Measurements from ENCODE around the gene STAM.

The STAM gene

DNA sequence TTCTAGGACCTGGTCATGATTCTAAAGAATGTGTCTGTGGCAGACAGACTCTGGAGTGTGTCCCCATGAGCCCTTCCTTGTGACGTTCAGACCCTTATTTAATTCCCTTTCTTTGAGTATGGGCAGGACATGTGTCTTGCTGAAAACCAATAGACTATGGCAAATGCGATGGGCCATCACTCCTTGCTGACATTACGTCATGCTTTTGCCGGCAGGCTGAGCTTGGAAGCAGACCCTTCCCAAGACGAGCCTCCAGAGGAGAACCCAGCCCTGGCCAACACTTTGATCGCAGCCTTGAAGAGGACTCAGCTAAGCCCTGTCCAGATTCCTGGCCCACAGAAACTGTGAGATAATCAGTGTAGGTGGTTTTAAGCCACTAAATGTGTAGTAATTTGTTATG lies 89.7 kb downstream of the STAM start:
- no peak for DNase-seq

GRCh38 chr10:17734432-17735080 lies 90.6 kb downstream of the STAM start:
- DNase-seq: no peak

DNA sequence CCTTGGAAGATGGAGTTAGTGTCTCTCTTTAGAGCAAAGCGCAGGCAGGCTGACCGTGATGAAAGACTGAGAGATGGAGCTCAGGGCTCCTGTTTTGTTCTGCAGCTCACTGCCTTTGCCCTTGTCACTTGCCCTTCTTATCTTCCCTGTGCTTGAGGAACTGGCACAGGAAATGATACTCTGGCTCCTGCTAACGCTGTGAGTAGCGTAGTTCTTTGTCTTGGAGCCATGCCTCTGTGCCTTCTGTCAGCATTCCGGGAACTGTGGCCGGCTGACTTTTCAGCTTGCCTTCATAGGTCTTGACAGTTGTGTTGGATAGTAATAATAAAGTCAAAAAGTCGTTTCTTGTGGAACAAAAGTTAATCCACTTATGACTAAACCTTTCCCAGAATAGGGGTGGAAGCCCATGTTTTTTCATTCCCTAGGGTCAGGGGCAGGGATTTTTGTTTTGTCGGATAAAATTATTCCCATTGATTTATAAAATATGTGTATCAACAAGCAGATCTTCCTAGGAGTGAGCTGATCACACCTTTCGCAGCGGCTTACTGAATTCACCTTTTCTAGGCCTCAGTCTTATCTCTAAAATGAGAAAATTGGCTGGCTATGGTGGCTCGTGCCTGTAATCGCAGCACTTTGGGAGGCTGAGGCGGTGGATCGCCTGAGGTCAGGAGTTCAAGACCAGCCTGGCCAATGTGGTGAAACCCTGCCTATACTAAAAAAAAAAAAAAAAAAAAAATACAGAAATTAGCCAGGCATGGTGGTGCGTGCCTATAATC lies 91.4 kb downstream of the STAM start:
- DNase-seq: no peak

GRCh38 chr10:17736223-17736622 lies 92.3 kb downstream of the STAM start:
- no peak for DNase-seq

GRCh38 chr10:17737027-17737965 lies 93.3 kb downstream of the STAM start:
- no peak for DNase-seq

- no peak for DNase-seq
These were observed 96.7 kb downstream of the STAM start for GRCh38 chr10:17740668-17741067.

GRCh38 chr10:17742918-17743317 lies 99.0 kb downstream of the STAM start:
- DNase-seq: peak; percentile 12

DNA sequence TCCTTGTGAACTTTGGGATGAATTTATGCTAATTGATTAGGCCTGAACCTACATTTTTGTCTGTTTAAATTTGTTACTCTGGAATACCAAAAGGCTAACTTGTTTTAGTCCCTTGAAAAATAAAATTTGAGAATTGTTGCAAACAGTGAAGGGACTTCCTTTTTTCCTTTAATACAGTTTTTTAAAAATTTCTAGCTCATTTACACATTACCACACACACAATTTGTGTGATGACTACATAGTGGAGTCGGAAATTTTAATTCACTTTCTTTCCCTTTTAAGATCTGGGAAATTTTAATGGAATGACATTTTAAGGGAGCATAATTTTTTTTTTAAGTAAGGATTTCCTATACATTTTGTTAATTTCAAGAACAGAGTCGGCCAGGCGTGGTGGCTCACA lies 99.5 kb downstream of the STAM start:
- no peak for DNase-seq

- no peak for DNase-seq
These were observed 100.5 kb downstream of the STAM start for GRCh38 chr10:17744341-17744861.

GRCh38 chr10:17747883-17748550 lies 104.1 kb downstream of the STAM start:
- no peak for DNase-seq

GRCh38 chr10:17749890-17750289 lies 105.9 kb downstream of the STAM start:
- DNase-seq: no peak

- no peak for DNase-seq
These were observed 108.0 kb downstream of the STAM start, which contains the start of gene TMEM236 for GRCh38 chr10:17751781-17752445. TMEM236 (plus strand) TSS chr10:17752201; CDS start chr10:17752296, 95 bp downstream.

GRCh38 chr10:17756557-17757217 lies 112.7 kb downstream of the STAM start:
- no peak for DNase-seq

DNA sequence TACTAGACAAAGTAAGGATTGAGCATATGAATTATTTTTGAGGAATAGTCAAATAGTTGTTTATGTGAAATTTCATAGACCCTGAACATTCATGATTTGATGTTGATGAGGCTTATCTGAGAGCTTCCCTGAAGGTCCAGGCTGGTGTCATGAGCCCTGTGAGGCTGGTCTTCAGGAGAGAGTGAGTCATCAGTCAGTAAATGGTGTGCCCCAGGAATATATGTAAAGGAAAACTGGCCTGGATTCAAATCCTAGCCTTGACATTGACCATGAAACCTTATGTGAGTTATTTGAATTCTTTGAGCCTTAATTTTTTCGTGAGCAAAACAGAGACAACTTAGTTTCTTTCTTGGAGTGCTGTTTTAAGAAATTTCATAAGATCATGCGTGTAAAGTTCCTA lies 114.2 kb downstream of the STAM start:
- no peak for DNase-seq

DNA sequence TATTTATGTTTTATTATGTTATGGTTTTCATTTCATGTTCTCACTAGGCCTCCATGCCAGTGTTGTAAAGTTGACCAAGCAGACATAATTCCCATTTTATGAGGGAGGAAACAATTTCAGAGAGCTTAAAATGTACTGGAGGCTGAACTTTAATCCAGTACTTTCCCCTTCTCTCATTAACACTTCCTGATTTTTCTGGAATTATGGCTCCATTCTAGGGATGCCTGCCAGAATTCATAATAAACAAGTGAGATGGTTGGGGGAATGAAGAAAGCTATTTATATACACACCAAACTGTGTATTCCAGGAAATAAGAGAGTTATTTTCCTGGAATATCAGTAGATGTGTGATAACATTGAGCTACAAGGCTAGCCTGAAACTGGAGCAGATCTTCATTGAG lies 114.9 kb downstream of the STAM start:
- DNase-seq: no peak

DNA sequence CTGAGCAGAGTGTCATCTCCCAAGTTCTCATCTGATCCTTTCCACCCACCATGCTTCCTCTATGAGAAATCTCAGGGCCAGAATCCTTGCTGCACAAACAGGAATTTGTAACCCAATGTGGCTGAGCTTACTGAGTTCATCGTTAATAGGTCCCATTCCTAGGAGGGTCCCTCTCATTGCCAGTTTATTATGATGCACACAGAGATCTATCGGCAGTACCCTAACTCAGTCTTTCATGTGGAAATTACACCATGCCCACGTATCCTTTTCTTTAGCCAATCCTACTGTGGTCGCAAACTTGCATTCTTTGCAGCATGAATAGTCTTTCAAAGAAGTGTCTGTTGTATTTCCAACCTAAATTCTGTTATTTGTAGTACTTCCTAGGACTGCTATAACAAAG lies 120.2 kb downstream of the STAM start:
- DNase-seq: no peak

DNA sequence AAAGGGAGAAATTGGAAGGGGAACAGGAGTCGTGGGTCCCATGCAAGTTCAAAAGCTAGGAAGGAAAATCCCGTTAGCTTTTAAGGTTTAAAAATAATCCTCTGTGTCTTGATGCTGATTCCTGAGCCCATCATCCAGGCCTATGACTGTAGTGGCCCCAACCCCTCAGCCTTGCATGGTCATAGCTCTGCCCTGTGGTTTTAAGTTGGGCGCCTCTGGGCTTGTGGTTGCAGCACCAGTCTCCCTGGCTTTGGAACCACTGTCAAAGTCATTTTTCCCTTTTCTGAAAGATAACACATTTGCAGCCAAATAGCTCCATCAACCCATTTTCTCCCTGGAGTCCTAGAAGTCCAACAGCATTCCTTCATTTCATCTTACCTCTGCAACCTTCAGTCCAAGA lies 121.7 kb downstream of the STAM start:
- DNase-seq: no peak

All from GOT3 (cell line).